Measurements from ENCODE around the gene PHACTR1. TPM values are rescaled to one million over a fixed set of nuclear protein-coding genes. Genes with fewer than 3 reads are reported as not detected.

Gene PHACTR1
- total RNA-seq, 1 donor from 2014 or later, result 0.49 TPM

DNA sequence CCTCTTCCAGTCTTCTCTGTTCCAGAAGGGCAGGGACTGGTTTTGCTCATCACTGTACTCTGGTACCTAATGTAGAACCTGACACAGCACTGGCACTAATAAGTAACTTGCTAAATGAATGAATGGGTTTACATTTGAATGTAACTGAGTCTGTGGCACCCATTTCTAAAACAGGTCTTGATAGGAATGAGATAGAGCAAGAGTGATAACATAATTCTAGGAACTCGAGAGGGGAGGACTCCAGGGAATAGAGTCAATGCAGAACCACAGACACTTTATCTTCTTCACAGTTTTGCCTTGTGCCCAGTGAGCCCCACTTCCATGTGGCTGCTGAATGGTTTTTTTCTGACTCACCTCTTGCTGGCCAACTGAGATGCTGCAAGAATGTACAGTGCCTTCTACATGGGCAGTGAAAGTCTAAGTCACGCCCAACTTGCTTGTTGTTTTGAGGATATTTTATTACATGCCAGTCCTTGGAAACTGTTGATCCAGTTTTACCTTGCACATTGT lies 550.6 kb downstream of the PHACTR1 start:
- Histone ChIP-seq H3K4me3 (no peak overlapping the region), H3K36me3 (no peaks in the 10 kb centered on the region), H3K27me3 (no peaks in the 10 kb centered on the region), H3K27ac (no peak overlapping the region), H3K9me3 (no peaks in the 10 kb centered on the region), H3K4me1 (peaks cover 15% of the 10 kb centered on the region)
- TF ChIP-seq, protein P1, sequence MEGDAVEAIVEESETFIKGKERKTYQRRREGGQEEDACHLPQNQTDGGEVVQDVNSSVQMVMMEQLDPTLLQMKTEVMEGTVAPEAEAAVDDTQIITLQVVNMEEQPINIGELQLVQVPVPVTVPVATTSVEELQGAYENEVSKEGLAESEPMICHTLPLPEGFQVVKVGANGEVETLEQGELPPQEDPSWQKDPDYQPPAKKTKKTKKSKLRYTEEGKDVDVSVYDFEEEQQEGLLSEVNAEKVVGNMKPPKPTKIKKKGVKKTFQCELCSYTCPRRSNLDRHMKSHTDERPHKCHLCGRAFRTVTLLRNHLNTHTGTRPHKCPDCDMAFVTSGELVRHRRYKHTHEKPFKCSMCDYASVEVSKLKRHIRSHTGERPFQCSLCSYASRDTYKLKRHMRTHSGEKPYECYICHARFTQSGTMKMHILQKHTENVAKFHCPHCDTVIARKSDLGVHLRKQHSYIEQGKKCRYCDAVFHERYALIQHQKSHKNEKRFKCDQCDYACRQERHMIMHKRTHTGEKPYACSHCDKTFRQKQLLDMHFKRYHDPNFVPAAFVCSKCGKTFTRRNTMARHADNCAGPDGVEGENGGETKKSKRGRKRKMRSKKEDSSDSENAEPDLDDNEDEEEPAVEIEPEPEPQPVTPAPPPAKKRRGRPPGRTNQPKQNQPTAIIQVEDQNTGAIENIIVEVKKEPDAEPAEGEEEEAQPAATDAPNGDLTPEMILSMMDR (IDR thresholded peaks at IDR 0.05), result no peak
- TF ChIP-seq POLR2A (IDR thresholded peaks at IDR 0.05) (no peak), POLR2AphosphoS5 (IDR thresholded peaks at IDR 0.05; ENCODE audit: insufficient read depth in 1 of 2, low read depth in 1 of 2) (no peak)
- intact Hi-C loops (cut with DNase I), result no loop called here
- DNase-seq (ENCODE audit: extremely low spot score in 2 of 2), result no peak

DNA sequence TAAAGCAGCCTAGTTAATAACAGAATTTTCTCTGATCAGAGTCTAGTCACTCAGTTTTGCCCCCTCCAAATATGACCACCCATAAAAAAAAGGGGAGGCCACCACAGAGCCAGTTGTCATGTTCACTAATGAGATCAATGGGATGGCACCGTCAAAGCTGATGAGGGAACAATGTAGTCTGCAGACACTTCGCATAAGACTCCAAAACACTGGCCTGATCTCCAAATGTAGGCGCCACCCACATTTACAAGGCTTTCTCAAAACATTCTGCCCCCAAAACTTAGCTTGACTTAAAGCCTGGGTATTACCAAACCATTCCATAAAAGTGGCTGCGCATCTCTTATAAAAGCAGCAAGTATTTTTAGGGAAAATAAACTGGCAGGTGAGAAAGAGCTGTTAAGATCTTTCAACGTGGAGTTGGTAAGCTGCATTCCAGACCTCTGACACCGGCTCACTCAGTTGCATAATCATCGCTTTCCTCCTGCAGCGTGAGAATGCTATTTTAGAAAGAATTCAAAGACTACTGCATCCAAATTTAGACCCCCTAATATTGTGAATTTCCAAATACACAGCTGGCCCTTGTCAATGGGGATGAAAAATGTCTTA lies 552.4 kb downstream of the PHACTR1 start:
- intact Hi-C loops (cut with DNase I), result no loop called here
- Histone ChIP-seq H3K4me1 (peaks cover 15% of the 10 kb centered on the region), H3K9me3 (no peaks in the 10 kb centered on the region), H3K27ac (peak overlapping the region; percentile 17), H3K4me3 (no peak overlapping the region), H3K27me3 (no peaks in the 10 kb centered on the region), H3K36me3 (no peaks in the 10 kb centered on the region)
- no peak for DNase-seq (ENCODE audit: extremely low spot score in 2 of 2)
- no peak for TF ChIP-seq POLR2AphosphoS5 (IDR thresholded peaks at IDR 0.05; ENCODE audit: insufficient read depth in 1 of 2, low read depth in 1 of 2)
- no peak for TF ChIP-seq POLR2A (IDR thresholded peaks at IDR 0.05)
- TF ChIP-seq, protein P1 (IDR thresholded peaks at IDR 0.05), result no peak

DNA sequence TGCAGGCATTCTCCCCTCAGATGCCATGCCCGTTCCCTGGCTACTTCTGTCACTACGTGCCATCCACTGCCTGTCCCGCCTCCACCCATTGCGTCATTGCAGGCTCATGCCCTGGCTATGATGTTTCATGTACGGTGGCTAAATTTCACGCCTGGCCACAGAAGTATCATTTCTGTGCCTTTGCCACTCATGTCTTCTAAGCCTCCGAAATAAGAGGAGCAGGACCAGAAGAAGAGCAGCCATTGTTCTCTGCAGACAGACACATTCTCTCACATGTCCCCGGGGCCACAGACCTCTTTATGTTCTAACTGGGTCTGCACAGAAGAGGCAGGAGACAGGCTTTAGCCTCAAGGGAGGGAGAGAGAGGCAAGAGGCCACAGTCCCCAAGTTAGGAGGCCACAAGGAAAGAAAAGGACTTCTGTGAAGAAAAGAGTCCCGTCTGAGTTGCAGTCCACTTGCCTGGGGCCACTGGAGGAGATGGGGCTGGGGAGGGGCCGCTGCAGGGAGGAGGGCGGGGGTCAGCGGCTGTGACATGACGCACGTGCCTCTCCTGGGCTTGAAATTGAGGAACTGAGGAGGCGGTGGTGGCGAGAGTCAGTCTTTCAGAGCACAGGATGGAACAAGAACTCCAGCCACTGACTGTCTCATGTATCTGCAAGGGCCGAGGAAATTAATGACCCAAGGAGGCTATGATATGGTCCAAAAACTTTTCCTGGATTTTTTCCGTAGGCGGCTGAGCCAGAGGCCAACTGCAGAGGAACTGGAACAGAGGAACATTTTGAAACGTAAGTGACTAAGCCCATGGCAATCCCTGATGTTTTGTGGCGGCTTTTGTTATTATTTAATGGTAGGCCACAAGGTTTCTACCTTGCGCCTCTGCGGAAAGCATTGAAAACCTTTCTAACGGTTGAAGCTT lies 555.8 kb downstream of the PHACTR1 start:
- no peak overlapping the region for H3K27ac ChIP-seq
- no peak overlapping the region for H3K4me3 ChIP-seq
- no peak for DNase-seq (ENCODE audit: extremely low spot score in 2 of 2)
- intact Hi-C loops (cut with DNase I), result no loop called here
- no peaks in the 10 kb centered on the region for H3K27me3 ChIP-seq
- TF ChIP-seq POLR2AphosphoS5 (IDR thresholded peaks at IDR 0.05; ENCODE audit: insufficient read depth in 1 of 2, low read depth in 1 of 2) (no peak), POLR2A (IDR thresholded peaks at IDR 0.05) (no peak)
- TF ChIP-seq, protein P1 (IDR thresholded peaks at IDR 0.05), result no peak
- no peaks in the 10 kb centered on the region for H3K9me3 ChIP-seq
- peaks cover 15% of the 10 kb centered on the region for H3K4me1 ChIP-seq
- no peaks in the 10 kb centered on the region for H3K36me3 ChIP-seq

DNA sequence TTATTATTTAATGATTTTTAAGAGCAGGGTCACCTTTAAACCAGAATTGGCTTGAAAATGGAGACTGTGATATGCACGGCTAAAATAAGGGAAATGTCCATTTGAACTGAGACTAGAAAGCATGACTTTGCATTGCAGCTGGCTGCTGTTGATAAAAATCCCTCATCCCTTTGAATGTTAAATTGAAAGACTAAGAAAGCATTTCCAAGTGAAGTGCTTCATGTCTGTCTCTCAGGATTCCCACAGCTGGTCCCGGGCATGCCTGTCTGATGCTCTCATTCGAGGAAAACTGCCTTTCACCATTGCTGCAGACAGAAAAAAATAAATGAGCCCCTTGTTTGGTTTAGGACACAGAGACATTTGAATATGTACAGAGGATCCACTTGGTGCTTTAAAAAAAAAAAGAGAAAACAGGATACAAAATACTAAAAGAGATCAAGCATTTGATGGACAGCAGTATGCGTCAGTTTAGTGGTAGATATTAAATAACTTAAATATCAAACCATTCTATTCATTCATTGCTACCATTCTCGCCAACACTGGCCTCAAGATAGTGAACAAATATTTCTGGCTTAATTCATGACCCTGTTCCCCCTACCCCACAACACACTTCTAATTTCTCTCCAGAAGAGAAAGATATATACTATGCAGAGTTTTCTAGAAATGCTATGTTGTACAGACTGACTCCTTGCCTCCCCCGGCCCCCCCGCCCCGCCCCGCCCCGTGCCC lies 556.8 kb downstream of the PHACTR1 start:
- intact Hi-C loops (cut with DNase I), result no loop called here
- H3K27ac ChIP-seq, result no peak overlapping the region
- H3K4me3 ChIP-seq, result no peak overlapping the region
- no peak for TF ChIP-seq POLR2AphosphoS5 (IDR thresholded peaks at IDR 0.05; ENCODE audit: insufficient read depth in 1 of 2, low read depth in 1 of 2)
- TF ChIP-seq, protein P1 (IDR thresholded peaks at IDR 0.05), result no peak
- TF ChIP-seq POLR2A (IDR thresholded peaks at IDR 0.05), result no peak
- DNase-seq (ENCODE audit: extremely low spot score in 2 of 2), result no peak
- no peaks in the 10 kb centered on the region for H3K36me3 ChIP-seq
- peaks cover 14% of the 10 kb centered on the region for H3K4me1 ChIP-seq
- no peaks in the 10 kb centered on the region for H3K27me3 ChIP-seq
- no peaks in the 10 kb centered on the region for H3K9me3 ChIP-seq
